Hepatocyte (in vitro differentiated cells): ENCODE results near the gene ANKAR. TPM values are rescaled to one million over a fixed set of nuclear protein-coding genes. Genes with fewer than 3 reads are reported as not detected.

Source experiments
- DNase-seq: peaks from one replicate; pipeline ENCODE4 v3.0.0-alpha.2; 2016; ENCODE audit warnings: low spot score
- H2AFZ ChIP-seq: fragments of 200-600 bp; sonication (generic); 2 replicates; pipeline ENCODE4 v1.6.0; 2016; ENCODE audit warnings: antibody characterized with exemption, mild to moderate bottlenecking
- H3K27ac ChIP-seq: fragments of 200-600 bp; sonication (generic); 2 replicates; pipeline ENCODE4 v1.5.1; 2016; ENCODE audit warnings: mild to moderate bottlenecking
- H3K27me3 ChIP-seq: fragments of 200-600 bp; sonication (generic); 2 replicates; pipeline ENCODE4 v1.6.1; 2016
- H3K36me3 ChIP-seq: fragments of 200-600 bp; sonication (generic); replicated peaks from 2 replicates; pipeline ENCODE4 v1.5.1; 2016; ENCODE audit warnings: low read depth; ENCODE audit not compliant: insufficient read depth
- H3K4me1 ChIP-seq: fragments of 200-600 bp; sonication (generic); 2 replicates; pipeline ENCODE4 v1.5.1; 2016; ENCODE audit warnings: mild to moderate bottlenecking, moderate library complexity; ENCODE audit not compliant: insufficient read depth
- H3K4me2 ChIP-seq: fragments of 200-600 bp; sonication (generic); 2 replicates; pipeline ENCODE4 v1.6.0; 2016
- H3K4me3 ChIP-seq: fragments of 200-600 bp; sonication (generic); 2 replicates; pipeline ENCODE4 v1.5.1; 2016; ENCODE audit warnings: mild to moderate bottlenecking
- H3K79me2 ChIP-seq: fragments of 200-600 bp; sonication (generic); 2 replicates; pipeline ENCODE4 v1.6.0; 2017; ENCODE audit warnings: mild to moderate bottlenecking
- H3K9me2 ChIP-seq: fragments of 200-600 bp; sonication (generic); replicated peaks from 2 replicates; pipeline ENCODE4 v1.6.0; 2017; ENCODE audit warnings: mild to moderate bottlenecking; ENCODE audit not compliant: insufficient read depth
- H3K9me3 ChIP-seq: fragments of 200-600 bp; sonication (generic); 2 replicates; pipeline ENCODE4 v1.5.1; 2016; ENCODE audit warnings: low read depth, mild to moderate bottlenecking
- H4K20me1 ChIP-seq: fragments of 200-600 bp; sonication (generic); 2 replicates; pipeline ENCODE4 v1.6.0; 2016; ENCODE audit warnings: mild to moderate bottlenecking; ENCODE audit not compliant: insufficient read depth, poor library complexity, severe bottlenecking
- CTCF ChIP-seq: fragments of 200-600 bp; sonication (generic); IDR thresholded peaks from 2 replicates; pipeline ENCODE4 v1.5.1; 2016; ENCODE audit warnings: antibody characterized with exemption, mild to moderate bottlenecking; ENCODE audit not compliant: poor library complexity
- EZH2 ChIP-seq: fragments of 200-600 bp; sonication (generic); IDR thresholded peaks from 2 replicates; pipeline ENCODE4 v1.6.1; 2016; ENCODE audit warnings: antibody characterized with exemption, mild to moderate bottlenecking, borderline replicate concordance
- EZH2phosphoT487 ChIP-seq: fragments of 200-600 bp; sonication (generic); IDR thresholded peaks from one replicate; pipeline ENCODE4 v1.6.1; 2018; ENCODE audit warnings: antibody characterized with exemption, mild to moderate bottlenecking, low read depth, moderate library complexity; ENCODE audit not compliant: unreplicated experiment, severe bottlenecking
- WGBS: methylation state at CpG from one replicate; pipeline ENCODE4 v1.1.6; 2016; ENCODE audit warnings: low lambda C conversion rate; ENCODE audit errors: missing lambda C conversion rate; 5-methylcytosine and 5-hydroxymethylcytosine counted together
- polyA plus RNA-seq: library from polyadenylated mRNA; unstranded; fragments of >200 nt; fragmentation: Nextera tagmentation; extraction: Ambion mirVana; gene quantifications from 2 replicates; pipeline ENCODE4 v1.2.1, GENCODE V29; 2016
- total RNA-seq: library from RNA; depleted of rRNA; stranded (reverse); fragments of >200 nt; gene quantifications from 2 replicates; pipeline ENCODE4 v1.2.3, GENCODE V29; 2014

The ANKAR gene
- total and polyA plus RNA-seq, 2 experiments from 2014 or later, result 4.0 to 4.6 TPM

- Histone ChIP-seq H3K4me3 (no peak overlapping the region), H3K79me2 (no peaks in the 10 kb centered on the region), H3K4me1 (peaks cover 7% of the 10 kb centered on the region), H3K4me2 (no peak overlapping the region), H3K9me3 (no peaks in the 10 kb centered on the region), H4K20me1 (no peaks in the 10 kb centered on the region), H2AFZ (no peak overlapping the region), H3K27ac (no peak overlapping the region), H3K27me3 (no peaks in the 10 kb centered on the region), H3K36me3 (no peaks in the 10 kb centered on the region), H3K9me2 (no peaks in the 10 kb centered on the region)
- 75% methylated on average over 5 of the region's 5 CpGs for WGBS
- DNase-seq, result no peak
- peak; percentile 26 for TF ChIP-seq CTCF
- no peak for TF ChIP-seq EZH2phosphoT487
Observed at GRCh38 chr2:189633392-189633811, 41.1 kb upstream of the ANKAR start.

GRCh38 chr2:189635353-189635752, 39.1 kb upstream of the ANKAR start:
- Histone ChIP-seq H2AFZ (no peak overlapping the region), H3K79me2 (no peaks in the 10 kb centered on the region), H3K27ac (no peak overlapping the region), H3K4me1 (peaks cover 3% of the 10 kb centered on the region), H3K4me2 (no peak overlapping the region), H3K9me3 (no peaks in the 10 kb centered on the region), H3K4me3 (no peak overlapping the region), H3K36me3 (no peaks in the 10 kb centered on the region), H4K20me1 (no peaks in the 10 kb centered on the region), H3K27me3 (no peaks in the 10 kb centered on the region), H3K9me2 (no peaks in the 10 kb centered on the region)
- 39% methylated on average over 2 of the region's 2 CpGs for WGBS
- no peak for DNase-seq
- TF ChIP-seq CTCF (no peak), EZH2 (no peak), EZH2phosphoT487 (no peak)

- H2AFZ ChIP-seq, result no peak overlapping the region
- H3K27ac ChIP-seq, result peak overlapping the region; percentile 71
- no peak for TF ChIP-seq EZH2phosphoT487
- no peak overlapping the region for H3K4me3 ChIP-seq
- H4K20me1 ChIP-seq, result no peaks in the 10 kb centered on the region
- no peaks in the 10 kb centered on the region for H3K27me3 ChIP-seq
- WGBS, result 89% methylated on average over 4 of the region's 4 CpGs
- H3K9me3 ChIP-seq, result no peaks in the 10 kb centered on the region
- no peaks in the 10 kb centered on the region for H3K9me2 ChIP-seq
- peaks cover 3% of the 10 kb centered on the region for H3K4me1 ChIP-seq
- no peaks in the 10 kb centered on the region for H3K36me3 ChIP-seq
- H3K4me2 ChIP-seq, result no peak overlapping the region
- no peak for DNase-seq
- H3K79me2 ChIP-seq, result no peaks in the 10 kb centered on the region
Observed at GRCh38 chr2:189638301-189639006, 36.0 kb upstream of the ANKAR start.

GRCh38 chr2:189639007-189639609, 35.4 kb upstream of the ANKAR start:
- Histone ChIP-seq H3K27me3 (no peaks in the 10 kb centered on the region), H3K79me2 (no peaks in the 10 kb centered on the region), H3K4me1 (peaks cover 3% of the 10 kb centered on the region), H3K27ac (peak overlapping the region; percentile 71), H3K9me3 (no peaks in the 10 kb centered on the region), H2AFZ (no peak overlapping the region), H3K4me3 (no peak overlapping the region), H3K4me2 (no peak overlapping the region), H3K36me3 (no peaks in the 10 kb centered on the region), H3K9me2 (no peaks in the 10 kb centered on the region), H4K20me1 (no peaks in the 10 kb centered on the region)
- WGBS, result 41% methylated on average over 3 of the region's 3 CpGs
- peak; percentile 64 for DNase-seq
- TF ChIP-seq EZH2phosphoT487 (no peak), CTCF (no peak), EZH2 (no peak)
